H9 (cell line): ENCODE data around the gene ZNF770. TPM values are rescaled to one million over a fixed set of nuclear protein-coding genes. Genes with fewer than 3 reads are reported as not detected.
"Not testable (repeated sequence)": the region's sequence is repeated elsewhere in the genome, so short reads cannot be mapped to it uniquely, and the experiment has no call there.

Source experiments
- DNase-seq: peaks from one replicate; pipeline ENCODE4 v3.0.0-alpha.2; 2017
- H2AFZ ChIP-seq: one replicate; pipeline ENCODE4 v1.6.1; 2013; ENCODE audit warnings: mild to moderate bottlenecking, low read length, control low read depth, moderate library complexity
- H2AK5ac ChIP-seq: 2 replicates; pipeline ENCODE4 v1.6.1; 2013; ENCODE audit warnings: low read length, control low read depth, mixed read lengths; ENCODE audit not compliant: insufficient read length
- H2BK120ac ChIP-seq: one replicate; pipeline ENCODE4 v1.6.1; 2013; ENCODE audit warnings: low read depth, mild to moderate bottlenecking, low read length, control low read depth, inconsistent platforms; ENCODE audit not compliant: poor library complexity, severe bottlenecking
- H2BK12ac ChIP-seq: 2 replicates; pipeline ENCODE4 v1.6.1; 2013; ENCODE audit warnings: low read length, control low read depth, mixed read lengths, low read depth; ENCODE audit not compliant: insufficient read length
- H2BK15ac ChIP-seq: 2 replicates; pipeline ENCODE4 v1.6.1; 2013; ENCODE audit warnings: low read depth, low read length, control low read depth
- H2BK20ac ChIP-seq: one replicate; pipeline ENCODE4 v1.6.1; 2013; ENCODE audit warnings: low read depth, mild to moderate bottlenecking, low read length, control low read depth, inconsistent platforms; ENCODE audit not compliant: poor library complexity, severe bottlenecking
- H2BK5ac ChIP-seq: 2 replicates; pipeline ENCODE4 v1.6.1; 2013; ENCODE audit warnings: low read length, control low read depth, mixed read lengths; ENCODE audit not compliant: insufficient read length
- H3K14ac ChIP-seq: 2 replicates; pipeline ENCODE4 v1.6.1; 2013; ENCODE audit warnings: low read length, control low read depth; ENCODE audit not compliant: insufficient read depth
- H3K18ac ChIP-seq: 2 replicates; pipeline ENCODE4 v1.6.1; 2013; ENCODE audit warnings: low read depth, mild to moderate bottlenecking, mixed read lengths, low read length, control low read depth; ENCODE audit not compliant: insufficient read length
- H3K23ac ChIP-seq: 2 replicates; pipeline ENCODE4 v1.6.1; 2013; ENCODE audit warnings: low read length, control low read depth, mixed read lengths, low read depth; ENCODE audit not compliant: insufficient read length
- H3K23me2 ChIP-seq: 2 replicates; pipeline ENCODE4 v1.6.1; 2013; ENCODE audit warnings: low read depth, mild to moderate bottlenecking, mixed read lengths, low read length, control low read depth; ENCODE audit not compliant: insufficient read length, poor library complexity, severe bottlenecking
- H3K27ac ChIP-seq: 2 replicates; pipeline ENCODE4 v1.5.1; 2013; ENCODE audit warnings: low read length, control low read depth, mixed read lengths, low read depth; ENCODE audit not compliant: insufficient read length
- H3K27me3 ChIP-seq: 2 replicates; pipeline ENCODE4 v1.6.1; 2013; ENCODE audit warnings: low read length, control low read depth, inconsistent platforms; ENCODE audit not compliant: insufficient read depth
- H3K4ac ChIP-seq: 2 replicates; pipeline ENCODE4 v1.6.1; 2013; ENCODE audit warnings: low read depth, mild to moderate bottlenecking, control low read depth, inconsistent platforms, low read length, moderate library complexity
- H3K4me1 ChIP-seq: 2 replicates; pipeline ENCODE4 v1.6.1; 2013; ENCODE audit warnings: low read length, control low read depth, inconsistent platforms; ENCODE audit not compliant: insufficient read depth
- H3K4me2 ChIP-seq: 2 replicates; pipeline ENCODE4 v1.6.1; 2013; ENCODE audit warnings: low read length, control low read depth, mixed read lengths; ENCODE audit not compliant: insufficient read length, insufficient read depth
- H3K56ac ChIP-seq: 2 replicates; pipeline ENCODE4 v1.6.1; 2013; ENCODE audit warnings: low read depth, mild to moderate bottlenecking, mixed read lengths, low read length, control low read depth; ENCODE audit not compliant: insufficient read length
- H3K79me1 ChIP-seq: 2 replicates; pipeline ENCODE4 v1.6.1; 2013; ENCODE audit warnings: low read depth, mild to moderate bottlenecking, moderate library complexity, low read length, control low read depth, inconsistent platforms; ENCODE audit not compliant: insufficient read depth, poor library complexity, severe bottlenecking
- H3K79me2 ChIP-seq: 2 replicates; pipeline ENCODE4 v1.6.1; 2013; ENCODE audit warnings: low read length, control low read depth, inconsistent platforms; ENCODE audit not compliant: insufficient read depth
- H3K9ac ChIP-seq: 2 replicates; pipeline ENCODE4 v1.6.1; 2013; ENCODE audit warnings: low read length, control low read depth, mixed read lengths; ENCODE audit not compliant: insufficient read length; ENCODE audit errors: extremely low read depth
- H3K9me3 ChIP-seq: one replicate; pipeline ENCODE4 v1.6.1; 2013; ENCODE audit warnings: low read depth, low read length, inconsistent platforms; ENCODE audit not compliant: control insufficient read depth
- H3T11ph ChIP-seq: one replicate; pipeline ENCODE4 v1.6.1; 2013; ENCODE audit warnings: mild to moderate bottlenecking, low read length, control low read depth, inconsistent platforms
- H4K20me1 ChIP-seq: one replicate; pipeline ENCODE4 v1.6.1; 2013; ENCODE audit not compliant: control insufficient read depth, insufficient read length, insufficient read depth
- H4K5ac ChIP-seq: 2 replicates; pipeline ENCODE4 v1.6.1; 2013; ENCODE audit warnings: low read depth, mild to moderate bottlenecking, mixed read lengths, low read length, control low read depth; ENCODE audit not compliant: insufficient read length
- H4K8ac ChIP-seq: replicated peaks from 2 replicates; pipeline ENCODE4 v1.6.1; 2013; ENCODE audit warnings: low read length, control low read depth, mixed read lengths, low read depth; ENCODE audit not compliant: insufficient read length
- H4K91ac ChIP-seq: 2 replicates; pipeline ENCODE4 v1.6.1; 2013; ENCODE audit warnings: low read depth, mild to moderate bottlenecking, moderate library complexity, mixed read lengths, low read length, control low read depth; ENCODE audit not compliant: insufficient read length
- H3K27ac Mint-ChIP-seq, 3 experiments: 2 replicates in 2 of 3; 3 replicates in 1 of 3; pipeline ENCODE4 v1.8.0; 2020 to 2021; ENCODE audit warnings: mixed read lengths in 3 of 3, mild to moderate bottlenecking in 1 of 3, moderate library complexity in 1 of 3
- H3K27me3 Mint-ChIP-seq: 2 replicates; pipeline ENCODE4 v1.8.0; 2021; ENCODE audit warnings: low read depth, mild to moderate bottlenecking, moderate library complexity, mixed read lengths
- H3K36me3 Mint-ChIP-seq, 3 experiments: 2 replicates in 2 of 3; 3 replicates in 1 of 3; pipeline ENCODE4 v1.8.0; 2020 to 2021; ENCODE audit warnings: low read depth in 3 of 3, mixed read lengths in 3 of 3; ENCODE audit not compliant: insufficient read depth in 1 of 3
- H3K4me1 Mint-ChIP-seq, 2 experiments: 2 replicates each; pipeline ENCODE4 v1.8.0; 2020; ENCODE audit warnings: mixed read lengths in 2 of 2
- H3K4me3 Mint-ChIP-seq, 2 experiments: 2 replicates in 1 of 2; 3 replicates in 1 of 2; pipeline ENCODE4 v1.8.0; 2020 to 2021; ENCODE audit warnings: mild to moderate bottlenecking in 2 of 2, mixed read lengths in 2 of 2, moderate library complexity in 1 of 2
- H3K9me3 Mint-ChIP-seq, 2 experiments: 2 replicates in 1 of 2; 3 replicates in 1 of 2; pipeline ENCODE4 v1.8.0; 2020; ENCODE audit warnings: mild to moderate bottlenecking in 2 of 2, mixed read lengths in 2 of 2, moderate library complexity in 1 of 2
- total RNA-seq: library from RNA; stranded (reverse); gene quantifications from 2 replicates; pipeline ENCODE4 v1.2.1, GENCODE V29; 2021
- TF ChIP-seq, protein P1 (sequence below): fragments of 200-600 bp; sonication (generic); conservative IDR thresholded peaks from 3 replicates; pipeline ENCODE4 v1.8.0; 2021; ENCODE audit warnings: antibody characterized with exemption, mild to moderate bottlenecking

Gene ZNF770
- total RNA-seq, 1 experiment from 2014 or later, result 111 TPM

DNA sequence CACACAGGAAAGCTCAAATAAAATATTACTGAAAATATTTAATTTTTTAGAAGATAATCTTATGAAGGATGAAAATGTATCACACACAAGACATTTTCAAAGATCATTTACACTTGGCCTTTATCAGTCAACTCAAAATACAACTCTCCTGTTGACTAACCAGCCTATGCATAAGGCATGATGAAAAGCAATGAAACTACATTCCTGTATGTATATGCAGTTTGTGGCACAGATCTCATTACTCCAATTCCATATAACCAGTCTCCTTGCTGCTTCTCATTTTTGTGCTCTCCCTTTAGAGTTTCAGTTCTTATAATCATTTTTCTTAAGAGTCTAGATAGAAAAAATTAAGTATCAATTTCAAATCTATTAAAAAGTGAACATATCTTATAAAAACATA, 44.4 kb downstream of the ZNF770 start:
- no peaks in the 10 kb centered on the region for H3K4me1 Mint-ChIP-seq
- no peak for DNase-seq
- Histone ChIP-seq H3K27me3 (no peaks in the 10 kb centered on the region), H2BK5ac (no peak overlapping the region), H3K9me3 (no peaks in the 10 kb centered on the region), H3K4me2 (no peak overlapping the region), H3K4ac (no peak overlapping the region), H2AFZ (no peak overlapping the region), H4K5ac (no peak overlapping the region), H3K18ac (no peak overlapping the region), H3K14ac (no peak overlapping the region), H3K9ac (no peak overlapping the region), H3K23me2 (no peaks in the 10 kb centered on the region), H4K20me1 (no peaks in the 10 kb centered on the region), H2BK15ac (no peak overlapping the region), H3K56ac (no peak overlapping the region), H3K23ac (no peak overlapping the region), H2BK12ac (no peak overlapping the region), H4K91ac (no peak overlapping the region), H3T11ph (no peak overlapping the region), H3K79me2 (no peaks in the 10 kb centered on the region), H3K27ac (no peak overlapping the region), H3K4me1 (no peaks in the 10 kb centered on the region), H4K8ac (no peak overlapping the region), H2AK5ac (no peak overlapping the region), H2BK20ac (no peak overlapping the region), H3K79me1 (no peaks in the 10 kb centered on the region), H2BK120ac (no peak overlapping the region)
- TF ChIP-seq, protein P1, sequence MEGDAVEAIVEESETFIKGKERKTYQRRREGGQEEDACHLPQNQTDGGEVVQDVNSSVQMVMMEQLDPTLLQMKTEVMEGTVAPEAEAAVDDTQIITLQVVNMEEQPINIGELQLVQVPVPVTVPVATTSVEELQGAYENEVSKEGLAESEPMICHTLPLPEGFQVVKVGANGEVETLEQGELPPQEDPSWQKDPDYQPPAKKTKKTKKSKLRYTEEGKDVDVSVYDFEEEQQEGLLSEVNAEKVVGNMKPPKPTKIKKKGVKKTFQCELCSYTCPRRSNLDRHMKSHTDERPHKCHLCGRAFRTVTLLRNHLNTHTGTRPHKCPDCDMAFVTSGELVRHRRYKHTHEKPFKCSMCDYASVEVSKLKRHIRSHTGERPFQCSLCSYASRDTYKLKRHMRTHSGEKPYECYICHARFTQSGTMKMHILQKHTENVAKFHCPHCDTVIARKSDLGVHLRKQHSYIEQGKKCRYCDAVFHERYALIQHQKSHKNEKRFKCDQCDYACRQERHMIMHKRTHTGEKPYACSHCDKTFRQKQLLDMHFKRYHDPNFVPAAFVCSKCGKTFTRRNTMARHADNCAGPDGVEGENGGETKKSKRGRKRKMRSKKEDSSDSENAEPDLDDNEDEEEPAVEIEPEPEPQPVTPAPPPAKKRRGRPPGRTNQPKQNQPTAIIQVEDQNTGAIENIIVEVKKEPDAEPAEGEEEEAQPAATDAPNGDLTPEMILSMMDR, result no peak
- H3K27me3 Mint-ChIP-seq, result no peaks in the 10 kb centered on the region
- no peak overlapping the region for H3K27ac Mint-ChIP-seq
- no peak overlapping the region for H3K4me3 Mint-ChIP-seq
- peaks cover 12 to 57% (median 56%) of the 10 kb centered on the region in 3 experiments; a peak in 6 of 7 replicates for H3K36me3 Mint-ChIP-seq
- H3K9me3 Mint-ChIP-seq, result no peaks in the 10 kb centered on the region

DNA sequence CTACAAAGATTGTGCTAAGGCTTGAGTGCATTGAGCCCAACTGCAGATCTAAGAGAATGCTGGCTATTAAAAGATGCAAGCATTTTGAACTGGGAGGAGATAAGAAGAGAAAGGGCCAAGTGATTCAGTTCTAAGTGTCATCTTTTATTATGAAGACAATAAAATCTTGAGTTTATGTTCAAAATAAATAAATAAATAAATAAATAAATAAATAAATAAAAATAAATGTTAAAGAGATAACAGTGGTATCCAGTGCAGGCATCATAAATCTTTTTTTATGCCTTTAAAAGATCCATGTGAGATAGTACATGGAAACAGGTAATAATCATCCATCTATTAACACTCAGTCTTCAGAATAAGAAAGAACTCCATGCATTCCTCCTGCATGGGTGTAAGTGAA, 44.8 kb downstream of the ZNF770 start:
- H3K56ac ChIP-seq, H3K9ac ChIP-seq, H3K27me3 Mint-ChIP-seq, H2AK5ac ChIP-seq, H3T11ph ChIP-seq, H3K9me3 Mint-ChIP-seq, H3K4me1 Mint-ChIP-seq, H3K27me3 ChIP-seq, H3K79me1 ChIP-seq, H3K79me2 ChIP-seq, H3K27ac ChIP-seq, H2BK5ac ChIP-seq, H2AFZ ChIP-seq, H4K8ac ChIP-seq, H3K18ac ChIP-seq, DNase-seq, H2BK12ac ChIP-seq, H4K5ac ChIP-seq, H2BK20ac ChIP-seq, H2BK120ac ChIP-seq, H3K27ac Mint-ChIP-seq, H3K9me3 ChIP-seq, H3K4me2 ChIP-seq, H3K23me2 ChIP-seq, H3K4me1 ChIP-seq, H3K23ac ChIP-seq, H3K14ac ChIP-seq, H2BK15ac ChIP-seq, H4K91ac ChIP-seq, H3K4ac ChIP-seq, H4K20me1 ChIP-seq, H3K4me3 Mint-ChIP-seq: not testable (repeated sequence)
- H3K36me3 Mint-ChIP-seq, result peaks cover 12 to 58% (median 57%) of the 10 kb centered on the region in 3 experiments; a peak in 6 of 7 replicates
